HUES6 (cell line): ENCODE data around the gene CYB5R3.

Source experiments
- H3K27ac ChIP-seq: 2 replicates; pipeline ENCODE4 v1.7.0; 2013; ENCODE audit warnings: low read depth, mild to moderate bottlenecking, low read length, inconsistent platforms
- H3K27me3 ChIP-seq: 2 replicates; pipeline ENCODE4 v1.6.1; 2013; ENCODE audit warnings: low read length; ENCODE audit not compliant: control insufficient read depth, insufficient read depth
- H3K36me3 ChIP-seq: 2 replicates; pipeline ENCODE4 v1.6.1; 2013; ENCODE audit warnings: low read length; ENCODE audit not compliant: control insufficient read depth, insufficient read depth
- H3K4me1 ChIP-seq: 2 replicates; pipeline ENCODE4 v1.6.1; 2013; ENCODE audit warnings: low read length; ENCODE audit not compliant: control insufficient read depth, insufficient read depth
- H3K4me3 ChIP-seq: 2 replicates; pipeline ENCODE4 v1.5.1; 2013; ENCODE audit warnings: low read depth, low read length
- H3K9ac ChIP-seq: one replicate; pipeline ENCODE4 v1.6.1; 2013; ENCODE audit warnings: mild to moderate bottlenecking, low read length
- H3K9me3 ChIP-seq: 2 replicates; pipeline ENCODE4 v1.6.1; 2013; ENCODE audit warnings: low read depth, low read length; ENCODE audit not compliant: control insufficient read depth, insufficient read depth

The CYB5R3 gene

GRCh38 chr22:42649246-42650099 lies at the start of gene CYB5R3:
TSS of gene CYB5R3 (minus strand) at chr22:42649392. CDS start at chr22:42649315, 77 bp downstream.
- Histone ChIP-seq H3K9me3 (no peaks in the 10 kb centered on the region), H3K27ac (peak within 1 kb of the TSS; percentile 94), H3K27me3 (no peaks in the 10 kb centered on the region), H3K4me1 (peaks cover 19% of the 10 kb centered on the region), H3K4me3 (peak within 1 kb of the TSS; percentile 82), H3K9ac (peak within 1 kb of the TSS; percentile 91), H3K36me3 (no peaks in the 10 kb centered on the region)

- no peak overlapping the region for H3K27ac ChIP-seq
- no peak overlapping the region for H3K4me3 ChIP-seq
- peaks cover 6% of the 10 kb centered on the region; the same call in 1 of the 2 replicates for H3K36me3 ChIP-seq
- peaks cover 28% of the 10 kb centered on the region for H3K4me1 ChIP-seq
- no peaks in the 10 kb centered on the region for H3K9me3 ChIP-seq
- no peaks in the 10 kb centered on the region for H3K27me3 ChIP-seq
- no peak overlapping the region for H3K9ac ChIP-seq
Measured at GRCh38 chr22:42697542-42698013, 48.4 kb upstream of the CYB5R3 start.

GRCh38 chr22:42696331-42696967 lies 47.3 kb upstream of the CYB5R3 start:
- H3K9ac ChIP-seq: no peak overlapping the region
- H3K9me3 ChIP-seq: no peaks in the 10 kb centered on the region
- peaks cover 6% of the 10 kb centered on the region; the same call in 1 of the 2 replicates for H3K36me3 ChIP-seq
- no peak overlapping the region for H3K4me3 ChIP-seq
- H3K27me3 ChIP-seq: no peaks in the 10 kb centered on the region
- no peak overlapping the region for H3K27ac ChIP-seq
- peaks cover 28% of the 10 kb centered on the region for H3K4me1 ChIP-seq

GRCh38 chr22:42695294-42695693 lies 46.1 kb upstream of the CYB5R3 start:
- Histone ChIP-seq H3K36me3 (peaks cover 6% of the 10 kb centered on the region; the same call in 1 of the 2 replicates), H3K4me1 (peaks cover 26% of the 10 kb centered on the region), H3K9me3 (no peaks in the 10 kb centered on the region), H3K27me3 (no peaks in the 10 kb centered on the region), H3K9ac (no peak overlapping the region), H3K4me3 (no peak overlapping the region), H3K27ac (no peak overlapping the region)

- Histone ChIP-seq H3K9me3 (no peaks in the 10 kb centered on the region), H3K36me3 (peaks cover 6% of the 10 kb centered on the region; the same call in 1 of the 2 replicates)
Measured at GRCh38 chr22:42693763-42694683, 44.8 kb upstream of the CYB5R3 start.

GRCh38 chr22:42693055-42693762 lies 44.0 kb upstream of the CYB5R3 start:
- Histone ChIP-seq H3K27ac (no peak overlapping the region), H3K27me3 (no peaks in the 10 kb centered on the region)

More at GRCh38 chr22:42693763-42694683, 44.8 kb upstream of the CYB5R3 start:
- Histone ChIP-seq H3K4me1 (peaks cover 16% of the 10 kb centered on the region), H3K27ac (no peak overlapping the region), H3K27me3 (no peaks in the 10 kb centered on the region), H3K4me3 (no peak overlapping the region), H3K9ac (no peak overlapping the region)

GRCh38 chr22:42692239-42693054 lies 43.3 kb upstream of the CYB5R3 start:
- H3K9me3 ChIP-seq: no peaks in the 10 kb centered on the region
- no peak overlapping the region for H3K27ac ChIP-seq
- no peak overlapping the region for H3K4me3 ChIP-seq
- H3K4me1 ChIP-seq: peaks cover 15% of the 10 kb centered on the region
- H3K9ac ChIP-seq: no peak overlapping the region
- peaks cover 6% of the 10 kb centered on the region; the same call in 1 of the 2 replicates for H3K36me3 ChIP-seq
- no peaks in the 10 kb centered on the region for H3K27me3 ChIP-seq

More at GRCh38 chr22:42693055-42693762, 44.0 kb upstream of the CYB5R3 start:
- Histone ChIP-seq H3K4me3 (no peak overlapping the region), H3K4me1 (peaks cover 16% of the 10 kb centered on the region), H3K9me3 (no peaks in the 10 kb centered on the region), H3K9ac (no peak overlapping the region), H3K36me3 (peaks cover 6% of the 10 kb centered on the region; the same call in 1 of the 2 replicates)

GRCh38 chr22:42691440-42691839 lies 42.2 kb upstream of the CYB5R3 start:
- no peaks in the 10 kb centered on the region for H3K27me3 ChIP-seq
- H3K9me3 ChIP-seq: no peaks in the 10 kb centered on the region
- H3K27ac ChIP-seq: no peak overlapping the region
- no peak overlapping the region for H3K4me3 ChIP-seq
- peaks cover 6% of the 10 kb centered on the region; the same call in 1 of the 2 replicates for H3K36me3 ChIP-seq
- H3K9ac ChIP-seq: no peak overlapping the region
- peaks cover 16% of the 10 kb centered on the region for H3K4me1 ChIP-seq

- Histone ChIP-seq H3K9me3 (no peaks in the 10 kb centered on the region), H3K4me3 (peak overlapping the region; percentile 10; the same call in 1 of the 2 replicates), H3K27me3 (no peaks in the 10 kb centered on the region), H3K36me3 (peaks cover 3% of the 10 kb centered on the region; the same call in 1 of the 2 replicates), H3K27ac (no peak overlapping the region), H3K4me1 (peaks cover 24% of the 10 kb centered on the region), H3K9ac (peak overlapping the region; percentile 5)
Measured at GRCh38 chr22:42688241-42689211, 39.3 kb upstream of the CYB5R3 start.
